ENCODE data around the gene BMP6. TPM values are rescaled to one million over a fixed set of nuclear protein-coding genes. Genes with fewer than 3 reads are reported as not detected.

Gene BMP6
- polyA plus RNA-seq, 3 donors: not detected

DNA sequence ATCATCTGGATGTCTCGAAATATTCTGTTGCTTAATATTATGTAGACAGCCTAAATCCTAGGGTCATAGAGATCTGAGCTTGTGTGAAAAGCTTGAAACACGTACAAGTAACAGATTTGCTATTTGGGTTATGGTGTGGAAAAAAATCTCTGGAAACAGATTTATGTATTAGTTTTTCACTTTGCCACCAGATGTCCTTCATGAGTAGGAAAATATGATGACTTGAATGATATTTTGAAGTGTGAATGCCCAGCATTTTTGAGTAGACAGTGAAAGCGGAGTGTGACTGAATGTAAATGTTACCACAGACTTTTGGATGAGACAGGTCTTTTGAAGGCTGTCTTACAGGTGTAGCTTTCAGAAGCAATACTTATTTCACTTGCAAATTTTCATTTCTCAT is 4.2 kb upstream of the BMP6 start:
- 17% methylated on average over 1 of the region's 3 CpGs for WGBS (ENCODE audit: insufficient coverage)
- peak in 2 of 3 donors; percentile 20 to 48 for DNase-seq
- Histone ChIP-seq H3K79me2 (ENCODE audit: insufficient read depth, low read length) (no peaks in the 10 kb centered on the region), H3K9ac (ENCODE audit: insufficient read depth, low read length, poor library complexity, severe bottlenecking) (no peak overlapping the region), H3K9me3 (replicated peaks in 1 of 2; ENCODE audit: control insufficient read depth in 1 of 2, insufficient read depth in 1 of 2, low read length in 2 of 2) (peaks cover 4 to 6% of the 10 kb centered on the region in 2 donors), H3K4me3 (replicated peaks in 1 of 3; ENCODE audit: low read depth in 2 of 3, low read length in 3 of 3) (no peak overlapping the region), H4K20me1 (ENCODE audit: insufficient read depth, low read length) (no peaks in the 10 kb centered on the region), H3K4me1 (ENCODE audit: control insufficient read depth in 1 of 2, insufficient read depth in 2 of 2, low read length in 2 of 2) (peaks cover 4 to 12% of the 10 kb centered on the region in 2 donors), H3K27ac (ENCODE audit: low read depth in 1 of 2, low read length in 2 of 2) (no peak overlapping the region), H3K4me2 (replicated peaks; ENCODE audit: extremely low read depth, low read length, poor library complexity, severe bottlenecking) (no peak overlapping the region), H2AFZ (ENCODE audit: insufficient read depth, low read depth, low read length, poor library complexity, severe bottlenecking) (no peak overlapping the region), H3K27me3 (ENCODE audit: control insufficient read depth in 2 of 2, insufficient read depth in 2 of 2, low read length in 2 of 2) (peaks cover 26 to 37% of the 10 kb centered on the region in 2 donors), H3K36me3 (replicated peaks in 1 of 2; ENCODE audit: control insufficient read depth in 1 of 2, insufficient read depth in 2 of 2, low read length in 2 of 2) (no peaks in the 10 kb centered on the region)
- no peaks in the 10 kb centered on the region for H3K36me3 Mint-ChIP-seq
- H3K9me3 Mint-ChIP-seq: peaks cover 0 to 9% (median 6%) of the 10 kb centered on the region in 7 donors
- peaks cover 34 to 47% (median 38%) of the 10 kb centered on the region in 3 donors for H3K27me3 Mint-ChIP-seq (ENCODE audit: low read depth in 3 of 3)
- no peak overlapping the region for H3K4me3 Mint-ChIP-seq
- TF ChIP-seq, protein P1, sequence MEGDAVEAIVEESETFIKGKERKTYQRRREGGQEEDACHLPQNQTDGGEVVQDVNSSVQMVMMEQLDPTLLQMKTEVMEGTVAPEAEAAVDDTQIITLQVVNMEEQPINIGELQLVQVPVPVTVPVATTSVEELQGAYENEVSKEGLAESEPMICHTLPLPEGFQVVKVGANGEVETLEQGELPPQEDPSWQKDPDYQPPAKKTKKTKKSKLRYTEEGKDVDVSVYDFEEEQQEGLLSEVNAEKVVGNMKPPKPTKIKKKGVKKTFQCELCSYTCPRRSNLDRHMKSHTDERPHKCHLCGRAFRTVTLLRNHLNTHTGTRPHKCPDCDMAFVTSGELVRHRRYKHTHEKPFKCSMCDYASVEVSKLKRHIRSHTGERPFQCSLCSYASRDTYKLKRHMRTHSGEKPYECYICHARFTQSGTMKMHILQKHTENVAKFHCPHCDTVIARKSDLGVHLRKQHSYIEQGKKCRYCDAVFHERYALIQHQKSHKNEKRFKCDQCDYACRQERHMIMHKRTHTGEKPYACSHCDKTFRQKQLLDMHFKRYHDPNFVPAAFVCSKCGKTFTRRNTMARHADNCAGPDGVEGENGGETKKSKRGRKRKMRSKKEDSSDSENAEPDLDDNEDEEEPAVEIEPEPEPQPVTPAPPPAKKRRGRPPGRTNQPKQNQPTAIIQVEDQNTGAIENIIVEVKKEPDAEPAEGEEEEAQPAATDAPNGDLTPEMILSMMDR (IDR thresholded peaks at IDR 0.05): peak; percentile 25
- H3K27ac Mint-ChIP-seq: peak overlapping the region in 1 of 7 donors; percentile 2
- H3K4me1 Mint-ChIP-seq: peaks cover 15% of the 10 kb centered on the region
- intact Hi-C loops (cut with micrococcal nuclease): no loop called here

DNA sequence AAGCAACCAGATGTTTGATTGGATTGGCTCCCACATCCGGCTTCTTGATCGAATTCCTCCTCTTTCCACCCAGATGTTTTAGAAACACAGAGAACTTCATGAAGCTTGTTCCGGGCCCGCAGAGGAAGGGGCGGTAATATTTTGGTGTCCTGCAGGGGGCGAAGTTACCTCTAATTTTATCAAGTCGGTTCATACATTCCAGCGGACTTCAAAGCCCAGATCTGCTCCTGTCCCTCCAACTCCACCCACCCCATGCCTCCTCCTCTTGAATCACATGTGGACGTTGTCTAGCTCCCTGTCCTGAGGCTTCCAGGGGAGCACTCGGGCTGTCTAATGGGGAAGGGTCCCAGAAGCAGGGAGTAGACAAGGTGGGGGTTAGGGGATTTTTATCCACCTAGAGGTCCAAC is 2.9 kb upstream of the BMP6 start:
- Mint-ChIP-seq H3K4me1 (peaks cover 21% of the 10 kb centered on the region), H3K9me3 (peaks cover 0 to 11% (median 4%) of the 10 kb centered on the region in 7 donors), H3K36me3 (no peaks in the 10 kb centered on the region), H3K27me3 (ENCODE audit: low read depth in 3 of 3) (peaks cover 39 to 58% (median 43%) of the 10 kb centered on the region in 3 donors), H3K4me3 (peak overlapping the region in 1 of 2 donors; percentile 39), H3K27ac (peak overlapping the region in 1 of 7 donors; percentile 25)
- peak; percentile 51 to 71 (median 62) for DNase-seq
- Histone ChIP-seq H3K4me1 (ENCODE audit: control insufficient read depth in 1 of 2, insufficient read depth in 2 of 2, low read length in 2 of 2) (peaks cover 14 to 26% of the 10 kb centered on the region in 2 donors), H4K20me1 (ENCODE audit: insufficient read depth, low read length) (no peaks in the 10 kb centered on the region), H3K9me3 (replicated peaks in 1 of 2; ENCODE audit: control insufficient read depth in 1 of 2, insufficient read depth in 1 of 2, low read length in 2 of 2) (peaks cover 0 to 9% of the 10 kb centered on the region in 2 donors), H3K27ac (ENCODE audit: low read depth in 1 of 2, low read length in 2 of 2) (no peak overlapping the region), H3K9ac (ENCODE audit: insufficient read depth, low read length, poor library complexity, severe bottlenecking) (no peak overlapping the region), H3K4me3 (replicated peaks in 1 of 3; ENCODE audit: low read depth in 2 of 3, low read length in 3 of 3) (no peak overlapping the region), H3K36me3 (replicated peaks in 1 of 2; ENCODE audit: control insufficient read depth in 1 of 2, insufficient read depth in 2 of 2, low read length in 2 of 2) (no peaks in the 10 kb centered on the region), H3K4me2 (replicated peaks; ENCODE audit: extremely low read depth, low read length, poor library complexity, severe bottlenecking) (no peak overlapping the region), H3K79me2 (ENCODE audit: insufficient read depth, low read length) (no peaks in the 10 kb centered on the region), H2AFZ (ENCODE audit: insufficient read depth, low read depth, low read length, poor library complexity, severe bottlenecking) (peak overlapping the region; percentile 23), H3K27me3 (ENCODE audit: control insufficient read depth in 2 of 2, insufficient read depth in 2 of 2, low read length in 2 of 2) (peaks cover 35 to 47% of the 10 kb centered on the region in 2 donors)
- intact Hi-C loops (cut with micrococcal nuclease): no loop called here
- TF ChIP-seq, protein P1 (IDR thresholded peaks at IDR 0.05): peak; percentile 59
- 0% methylated on average over 2 of the region's 10 CpGs for WGBS (ENCODE audit: insufficient coverage)

All from CD14-positive monocyte (primary cell).